ENCODE measurements around the gene LZTS2. TPM values are rescaled to one million over a fixed set of nuclear protein-coding genes. Genes with fewer than 3 reads are reported as not detected.

The LZTS2 gene
- total RNA-seq, 2 donors from 2014 or later = 29.7 to 38.4 TPM

GRCh38 chr10:101042118-101042517, 42.5 kb downstream of the LZTS2 start:
- Histone ChIP-seq H3K36me3 (replicated peaks in 1 of 2; ENCODE audit: insufficient read depth in 1 of 2, low read depth in 2 of 2) (peaks cover 0 to 2% of the 10 kb centered on the region in 2 donors), H3K9me3 (no peaks in the 10 kb centered on the region), H3K4me3 (no peak overlapping the region), H3K4me1 (peaks cover 20% of the 10 kb centered on the region), H3K27me3 (no peaks in the 10 kb centered on the region), H3K27ac (peak overlapping the region; percentile 72 to 90 (median 79))
- WGBS, 2 donors = 59 to 67% methylated on average over 4 of the region's 4 CpGs
- DNase-seq = no peak
- no peak for ATAC-seq
- intact Hi-C loops (cut with DNase I) = no loop called here
- TF ChIP-seq, protein P1, sequence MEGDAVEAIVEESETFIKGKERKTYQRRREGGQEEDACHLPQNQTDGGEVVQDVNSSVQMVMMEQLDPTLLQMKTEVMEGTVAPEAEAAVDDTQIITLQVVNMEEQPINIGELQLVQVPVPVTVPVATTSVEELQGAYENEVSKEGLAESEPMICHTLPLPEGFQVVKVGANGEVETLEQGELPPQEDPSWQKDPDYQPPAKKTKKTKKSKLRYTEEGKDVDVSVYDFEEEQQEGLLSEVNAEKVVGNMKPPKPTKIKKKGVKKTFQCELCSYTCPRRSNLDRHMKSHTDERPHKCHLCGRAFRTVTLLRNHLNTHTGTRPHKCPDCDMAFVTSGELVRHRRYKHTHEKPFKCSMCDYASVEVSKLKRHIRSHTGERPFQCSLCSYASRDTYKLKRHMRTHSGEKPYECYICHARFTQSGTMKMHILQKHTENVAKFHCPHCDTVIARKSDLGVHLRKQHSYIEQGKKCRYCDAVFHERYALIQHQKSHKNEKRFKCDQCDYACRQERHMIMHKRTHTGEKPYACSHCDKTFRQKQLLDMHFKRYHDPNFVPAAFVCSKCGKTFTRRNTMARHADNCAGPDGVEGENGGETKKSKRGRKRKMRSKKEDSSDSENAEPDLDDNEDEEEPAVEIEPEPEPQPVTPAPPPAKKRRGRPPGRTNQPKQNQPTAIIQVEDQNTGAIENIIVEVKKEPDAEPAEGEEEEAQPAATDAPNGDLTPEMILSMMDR (IDR thresholded peaks at IDR 0.05) = no peak
- no peak for TF ChIP-seq POLR2A (IDR thresholded peaks at IDR 0.05)

GRCh38 chr10:101042667-101043362, 43.2 kb downstream of the LZTS2 start:
- Histone ChIP-seq H3K27ac (peak overlapping the region; percentile 72 to 90 (median 79)), H3K4me1 (peaks cover 20% of the 10 kb centered on the region), H3K36me3 (replicated peaks in 1 of 2; ENCODE audit: insufficient read depth in 1 of 2, low read depth in 2 of 2) (no peaks in the 10 kb centered on the region), H3K27me3 (peaks cover 0 to 3% of the 10 kb centered on the region in 2 donors), H3K4me3 (no peak overlapping the region), H3K9me3 (no peaks in the 10 kb centered on the region)
- ATAC-seq (peak; percentile 94), DNase-seq (peak; percentile 99 to 100 (median 99))
- WGBS, 2 donors = 2 to 5% methylated on average over 38 to 40 of the region's 40 CpGs
- TF ChIP-seq POLR2A (IDR thresholded peaks at IDR 0.05) = peak; percentile 28 to 79 (median 77)
- TF ChIP-seq, protein P1 (IDR thresholded peaks at IDR 0.05) = peak in 2 of 7 experiments; percentile 7
- intact Hi-C loops (cut with DNase I) = no loop called here

DNA sequence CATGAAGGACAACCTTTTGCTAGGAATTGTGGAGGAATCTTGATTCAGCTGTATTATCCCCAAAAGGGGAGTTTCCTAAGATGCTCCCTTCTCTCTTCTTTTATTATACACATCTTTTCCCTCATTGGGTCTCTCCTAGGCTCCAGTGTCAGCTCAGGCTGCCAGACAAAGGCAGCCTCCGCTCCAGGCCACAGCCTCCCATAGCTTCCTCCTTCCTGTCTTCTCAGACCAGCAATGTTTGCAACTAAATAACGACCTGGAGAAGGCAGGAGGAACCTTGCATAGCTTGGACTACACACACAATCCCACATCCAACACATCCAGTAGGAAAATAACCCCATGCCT, 43.7 kb downstream of the LZTS2 start:
- ATAC-seq (no peak), DNase-seq (no peak)
- Histone ChIP-seq H3K27me3 (peaks cover 0 to 4% of the 10 kb centered on the region in 2 donors), H3K4me3 (no peak overlapping the region), H3K36me3 (replicated peaks in 1 of 2; ENCODE audit: insufficient read depth in 1 of 2, low read depth in 2 of 2) (no peaks in the 10 kb centered on the region), H3K4me1 (peaks cover 25% of the 10 kb centered on the region), H3K9me3 (no peaks in the 10 kb centered on the region), H3K27ac (peak overlapping the region; percentile 72 to 90 (median 79))
- intact Hi-C loops (cut with DNase I) = no loop called here
- TF ChIP-seq, protein P1 (IDR thresholded peaks at IDR 0.05) = no peak
- TF ChIP-seq POLR2A (IDR thresholded peaks at IDR 0.05) = no peak
- 28 to 38% methylated on average over 2 of the region's 2 CpGs for WGBS, 2 donors

DNA sequence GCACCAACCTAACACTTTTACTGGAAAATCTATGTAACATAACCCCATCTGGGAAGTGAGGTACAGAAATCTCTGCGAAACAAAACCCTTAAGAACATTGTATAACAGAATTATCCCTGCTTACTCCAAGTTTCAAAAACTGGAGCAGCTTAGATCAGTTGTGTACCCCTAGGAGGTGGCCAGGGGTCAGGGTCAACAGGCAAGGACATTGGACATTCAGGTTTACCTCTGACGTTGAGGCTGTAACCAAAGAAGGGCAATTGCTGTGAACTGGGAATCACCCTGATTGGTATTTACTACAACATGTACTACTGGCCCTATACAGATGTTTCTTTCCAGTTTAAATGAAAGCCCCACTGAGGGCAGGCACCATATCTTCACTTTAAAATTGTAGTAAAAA, 44.5 kb downstream of the LZTS2 start:
- no peak overlapping the region for H3K27ac ChIP-seq

More for the DNA sequence above, 44.5 kb downstream of the LZTS2 start:
- Histone ChIP-seq H3K9me3 (no peaks in the 10 kb centered on the region), H3K36me3 (replicated peaks in 1 of 2; ENCODE audit: insufficient read depth in 1 of 2, low read depth in 2 of 2) (no peaks in the 10 kb centered on the region), H3K4me3 (no peak overlapping the region), H3K4me1 (peaks cover 26% of the 10 kb centered on the region), H3K27me3 (peaks cover 0 to 11% of the 10 kb centered on the region in 2 donors)
- TF ChIP-seq, protein P1 (IDR thresholded peaks at IDR 0.05) = no peak
- no peak for TF ChIP-seq POLR2A (IDR thresholded peaks at IDR 0.05)
- ATAC-seq = no peak
- DNase-seq = no peak
- 76 to 88% methylated on average over 2 of the region's 2 CpGs for WGBS, 2 donors
- intact Hi-C loops (cut with DNase I) = no loop called here
